Stimulated activated CD8-positive, alpha-beta memory T cell treated with anti-CD3 and anti-CD28 coated beads, Interleukin-2, amount 100 ng/mL, for 48 hours (primary cell): Measurements from ENCODE around the gene COBL.

Source experiments
- DNase-seq, 2 donors: peaks; one replicate each; pipeline ENCODE4 v3.0.0-alpha.2; 2020; ENCODE audit warnings: low read depth in 2 of 2

Gene COBL

DNA sequence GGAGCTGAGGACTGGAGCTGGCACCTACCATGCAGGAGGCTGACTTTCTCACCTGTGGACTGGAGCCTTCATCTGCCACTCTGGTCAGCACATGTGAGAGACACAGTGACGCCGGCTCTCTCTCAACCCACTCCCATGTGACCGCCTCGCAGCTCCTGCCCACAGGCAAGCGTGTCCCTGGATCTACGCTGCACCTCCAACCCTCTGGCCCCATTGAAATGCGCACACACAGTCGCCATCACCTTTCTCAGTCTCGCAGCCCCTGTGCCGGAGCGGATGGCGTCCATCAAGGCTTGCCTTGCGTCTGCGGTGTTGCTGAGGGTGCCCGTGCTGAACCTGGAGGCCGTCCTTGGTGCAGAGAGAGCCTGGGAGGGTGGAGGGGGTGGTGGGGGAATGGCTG is 291.7 kb downstream of the COBL start:
- no peak for DNase-seq

DNA sequence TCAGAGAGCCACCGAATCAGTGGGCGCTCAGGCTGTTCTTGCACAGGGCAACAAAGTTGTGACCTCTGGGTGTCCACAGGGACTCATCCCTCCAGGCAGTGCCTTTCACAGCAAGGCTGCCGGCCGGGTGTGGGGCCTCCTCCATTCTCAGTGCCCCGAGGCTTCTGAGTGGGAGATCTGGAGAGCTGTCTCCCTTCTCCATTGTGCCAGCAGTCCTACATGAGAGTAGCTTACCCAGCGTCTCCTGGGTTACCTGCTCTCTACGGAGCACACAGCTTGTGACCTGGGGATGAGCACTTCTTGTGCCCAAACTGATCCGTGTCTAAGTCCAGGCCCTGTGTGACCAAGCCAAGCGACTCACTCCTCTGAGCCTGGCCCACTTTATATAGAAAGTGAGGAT is 293.1 kb downstream of the COBL start:
- no peak for DNase-seq

DNA sequence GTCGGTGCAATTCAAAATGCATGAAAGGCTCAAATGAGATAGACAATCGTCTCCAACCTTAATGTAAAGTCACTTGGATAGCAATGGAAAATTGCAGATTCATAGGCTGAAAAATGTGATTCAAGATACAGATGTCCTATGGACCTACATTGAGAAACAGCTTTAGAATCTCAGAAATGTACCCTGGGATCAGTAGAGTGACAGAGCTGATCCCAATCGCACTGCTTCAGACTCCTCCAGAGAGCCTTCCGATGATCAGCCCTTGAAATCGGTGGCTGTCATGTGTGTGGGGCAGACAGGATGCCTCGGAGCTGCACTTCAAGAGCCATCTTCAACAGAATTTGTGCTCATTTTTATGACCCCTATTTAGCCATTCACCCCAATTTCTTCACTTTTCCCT is 293.8 kb downstream of the COBL start:
- DNase-seq, result no peak

DNA sequence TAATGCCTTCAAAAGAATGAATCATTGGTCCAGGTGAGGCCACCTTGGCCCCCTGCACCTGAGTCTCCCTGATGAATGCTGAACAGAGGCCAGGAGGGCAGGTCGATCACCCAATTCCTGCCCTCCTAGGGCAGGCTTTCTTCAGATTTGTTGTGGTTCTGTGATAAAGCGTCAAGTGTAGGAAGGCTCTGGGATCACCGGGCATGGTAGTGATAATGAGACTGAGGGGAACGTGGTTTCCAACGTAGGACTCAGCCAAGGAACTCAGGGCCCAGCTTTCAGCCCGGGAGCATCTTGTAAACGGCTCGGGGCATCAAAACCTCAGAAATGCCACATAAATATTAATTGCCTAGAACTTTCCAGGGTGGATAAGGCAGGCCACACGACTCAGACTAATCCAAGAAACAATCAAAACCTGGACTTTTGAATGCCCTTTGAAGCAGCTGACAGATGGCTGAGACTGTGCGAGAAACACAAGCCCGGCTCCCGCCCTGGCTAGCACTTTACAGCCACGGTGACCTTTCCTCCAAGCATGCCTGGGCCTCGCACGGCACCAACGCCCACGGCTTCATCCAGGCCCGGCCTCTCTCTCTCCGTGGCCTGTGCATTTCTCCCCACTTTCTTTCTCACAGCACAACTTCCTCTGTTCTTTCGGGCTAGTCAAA is 294.6 kb downstream of the COBL start:
- no peak for DNase-seq

DNA sequence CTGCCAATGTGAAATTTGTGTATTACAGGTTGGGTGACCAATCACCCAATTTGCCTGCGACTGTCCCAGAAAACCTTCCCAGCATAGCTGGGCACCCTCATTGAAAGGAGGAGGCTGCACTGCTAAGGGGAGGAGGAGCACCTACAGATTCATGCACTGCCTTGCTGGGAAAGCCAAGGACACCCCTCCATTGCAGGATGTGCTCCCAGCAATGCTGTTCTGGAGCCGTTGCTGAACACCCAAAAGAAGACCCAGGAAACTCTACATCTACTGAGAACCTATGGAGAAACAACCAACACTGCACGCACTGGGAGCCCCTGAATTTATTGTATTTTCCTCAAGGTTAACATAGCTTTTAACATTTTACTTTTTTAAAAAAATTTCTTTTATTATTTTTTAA is 295.7 kb downstream of the COBL start:
- no peak for DNase-seq

DNA sequence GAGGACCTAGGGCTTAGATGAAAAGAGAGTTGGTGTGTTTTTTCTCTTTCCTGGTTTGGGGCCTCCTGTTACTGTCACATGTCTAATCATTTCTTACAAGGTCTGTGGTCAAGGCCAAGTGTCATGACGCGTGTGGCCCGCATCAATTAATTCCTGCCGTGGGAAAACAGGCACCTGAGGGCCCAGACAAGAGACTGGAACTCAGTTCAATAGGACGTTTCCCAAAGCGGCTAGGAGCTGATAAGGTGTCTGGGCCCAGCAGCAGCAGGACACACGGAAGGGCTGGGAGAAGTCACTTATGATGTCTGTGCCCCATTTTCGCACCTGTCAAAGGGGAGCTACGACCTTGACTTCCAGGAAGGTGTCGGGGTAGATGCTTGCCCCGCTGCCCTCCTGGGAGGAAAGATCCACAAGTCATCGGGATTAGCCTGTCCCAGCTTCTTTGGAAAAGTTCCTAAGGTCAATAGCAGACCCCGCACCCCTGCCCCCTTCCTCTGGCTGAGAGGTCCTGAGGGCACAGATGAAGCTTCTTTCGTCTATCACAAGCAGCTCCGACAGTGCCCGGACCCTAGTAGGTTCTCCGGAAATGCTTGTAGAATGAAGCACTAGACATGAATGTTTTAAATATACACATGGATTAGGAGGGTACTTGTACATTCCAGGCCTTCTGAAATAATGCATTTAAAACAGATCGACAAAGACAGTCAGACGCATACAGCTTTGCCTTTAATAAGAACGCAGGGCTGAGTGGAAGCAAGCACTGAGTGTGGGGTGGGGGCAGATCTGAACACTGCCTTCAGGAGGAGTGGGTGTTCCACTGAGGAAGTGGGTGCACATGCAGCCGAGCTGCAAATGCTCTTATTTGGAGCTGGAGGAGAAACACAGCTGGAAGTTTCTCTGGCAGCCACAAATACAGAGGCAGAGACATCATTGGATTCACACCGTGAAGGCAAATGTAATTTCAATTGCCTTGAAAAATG is 296.4 kb downstream of the COBL start:
- DNase-seq, result no peak

DNA sequence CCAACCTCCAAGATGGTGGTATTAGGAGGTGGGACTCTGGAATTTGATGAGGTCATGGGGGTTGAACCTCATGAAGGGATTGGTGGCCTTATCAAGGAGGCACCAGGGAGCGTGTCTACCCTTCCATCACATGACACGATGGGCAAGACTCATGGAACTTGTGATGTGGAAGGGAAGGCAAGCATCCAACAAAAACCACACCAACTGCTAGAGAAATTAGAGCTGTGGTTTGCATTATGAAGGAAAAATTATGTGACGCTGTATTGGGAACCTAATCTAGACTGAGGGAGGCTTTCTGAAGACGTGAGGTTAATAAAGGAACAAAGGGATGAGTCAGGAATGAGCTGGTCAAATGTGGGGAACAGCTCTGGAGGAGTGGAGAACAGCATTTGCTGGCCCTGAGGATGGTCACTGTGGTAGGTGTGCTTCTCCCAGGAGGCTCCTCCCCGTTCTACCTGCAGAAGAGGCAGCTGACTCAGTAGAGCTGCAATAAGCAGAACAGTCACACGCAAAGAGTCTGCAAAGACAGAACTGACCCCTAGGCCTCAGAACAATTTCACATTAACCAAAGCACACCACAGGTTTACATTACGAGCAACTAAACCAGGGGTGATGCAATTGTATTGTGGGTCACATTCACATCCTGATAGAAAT is 297.3 kb downstream of the COBL start:
- no peak for DNase-seq

DNA sequence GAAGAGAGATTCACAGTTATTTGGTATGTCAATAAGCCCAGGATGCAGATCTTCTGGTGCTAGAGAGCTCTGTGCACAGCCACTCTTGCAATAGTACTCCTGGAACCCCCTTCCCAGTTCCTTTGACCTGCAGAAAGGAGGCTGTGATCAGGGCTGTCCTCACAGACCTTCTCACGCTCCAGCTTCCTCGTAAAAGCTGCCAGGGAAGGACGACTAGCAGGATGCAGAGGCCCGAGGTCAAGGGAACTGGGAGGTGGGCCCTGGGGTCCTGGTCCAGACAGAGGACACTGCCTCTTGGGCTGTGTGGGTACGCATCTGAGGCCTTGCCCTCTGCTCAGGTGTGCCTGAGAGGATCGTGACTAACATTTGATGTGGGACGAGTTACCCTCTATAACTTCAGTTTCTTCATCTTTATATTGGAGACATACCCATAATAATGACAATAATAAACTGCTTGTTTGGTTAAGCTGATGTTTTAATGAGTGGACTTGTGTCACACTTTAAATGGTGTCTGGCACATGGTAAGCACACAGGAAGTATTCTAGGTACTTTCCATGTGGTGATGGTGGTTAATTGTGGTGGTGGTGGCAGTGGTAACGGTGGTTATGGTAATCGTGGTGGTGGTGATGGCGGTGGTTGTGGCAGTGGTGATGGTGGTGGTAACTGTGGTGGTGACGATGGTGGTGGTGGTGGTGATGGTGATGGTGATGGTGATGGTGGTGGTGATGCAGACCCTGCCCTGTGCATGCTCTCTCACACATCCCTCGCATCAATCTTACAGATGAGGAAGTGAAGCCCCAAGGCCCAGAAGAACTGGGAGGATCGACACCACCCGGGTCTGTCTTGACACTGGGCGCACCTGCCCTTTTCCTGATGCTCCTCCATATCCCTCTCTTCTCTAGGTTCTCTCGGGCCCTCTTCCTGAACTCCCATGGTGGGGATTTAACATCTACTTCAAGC is 298.8 kb downstream of the COBL start:
- no peak for DNase-seq

DNA sequence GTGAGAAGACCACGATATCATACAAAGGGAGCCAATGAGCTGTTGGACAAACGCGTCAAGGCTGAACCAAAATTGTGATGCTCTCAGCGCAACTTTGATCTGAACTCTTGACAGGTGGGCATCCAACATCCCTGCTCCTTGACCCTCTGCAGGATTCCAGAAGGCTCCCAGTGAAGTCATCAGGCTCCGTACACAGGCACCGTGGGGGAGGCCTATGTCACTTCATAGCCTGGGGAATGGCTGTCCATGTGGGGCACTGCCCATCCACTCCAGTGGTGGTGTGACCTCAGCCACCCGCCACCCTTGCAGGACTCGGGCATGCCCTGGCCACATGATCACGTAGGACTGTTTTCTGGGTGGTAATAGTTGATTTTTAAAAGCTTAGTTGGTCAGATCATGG is 300.1 kb downstream of the COBL start:
- no peak for DNase-seq

DNA sequence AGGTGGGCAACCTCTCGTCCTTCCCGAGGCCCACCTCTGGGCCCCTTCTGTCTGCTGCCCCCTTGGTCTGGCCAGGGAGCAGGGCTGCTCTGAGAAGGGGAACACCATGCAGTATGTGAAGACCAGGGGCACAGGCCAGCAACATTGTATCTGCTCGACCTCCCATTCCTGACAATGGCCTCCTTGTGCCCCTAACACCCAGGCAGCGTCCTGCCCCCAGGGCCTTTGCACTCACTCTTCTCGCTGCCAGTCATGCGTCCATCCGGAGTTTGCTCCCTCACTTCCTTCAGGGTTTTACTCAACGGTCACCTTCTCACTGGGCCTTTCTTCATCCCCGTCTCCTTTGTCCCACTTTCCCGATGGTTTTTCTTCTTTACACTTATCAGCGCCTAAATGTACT is 301.0 kb downstream of the COBL start:
- no peak for DNase-seq

DNA sequence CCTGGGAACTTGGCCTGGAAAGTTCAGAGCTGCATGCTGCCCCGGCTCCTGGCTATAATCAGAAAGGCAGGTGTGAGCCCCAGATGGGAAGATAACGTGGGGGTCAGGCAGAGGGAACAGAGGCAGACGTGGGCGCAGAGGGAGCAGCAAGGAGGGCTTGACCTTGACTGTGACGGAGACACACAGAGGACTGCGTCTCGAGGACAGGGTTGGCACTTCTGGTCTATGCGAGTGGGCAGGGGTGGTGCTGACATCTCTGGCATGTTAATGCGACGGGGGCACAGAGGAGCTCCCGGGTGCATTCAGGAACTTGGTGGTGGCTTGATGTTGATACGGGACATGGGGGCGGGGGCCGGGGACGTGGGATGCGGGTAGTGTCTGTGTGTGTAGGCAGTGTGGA is 301.8 kb downstream of the COBL start:
- no peak for DNase-seq

DNA sequence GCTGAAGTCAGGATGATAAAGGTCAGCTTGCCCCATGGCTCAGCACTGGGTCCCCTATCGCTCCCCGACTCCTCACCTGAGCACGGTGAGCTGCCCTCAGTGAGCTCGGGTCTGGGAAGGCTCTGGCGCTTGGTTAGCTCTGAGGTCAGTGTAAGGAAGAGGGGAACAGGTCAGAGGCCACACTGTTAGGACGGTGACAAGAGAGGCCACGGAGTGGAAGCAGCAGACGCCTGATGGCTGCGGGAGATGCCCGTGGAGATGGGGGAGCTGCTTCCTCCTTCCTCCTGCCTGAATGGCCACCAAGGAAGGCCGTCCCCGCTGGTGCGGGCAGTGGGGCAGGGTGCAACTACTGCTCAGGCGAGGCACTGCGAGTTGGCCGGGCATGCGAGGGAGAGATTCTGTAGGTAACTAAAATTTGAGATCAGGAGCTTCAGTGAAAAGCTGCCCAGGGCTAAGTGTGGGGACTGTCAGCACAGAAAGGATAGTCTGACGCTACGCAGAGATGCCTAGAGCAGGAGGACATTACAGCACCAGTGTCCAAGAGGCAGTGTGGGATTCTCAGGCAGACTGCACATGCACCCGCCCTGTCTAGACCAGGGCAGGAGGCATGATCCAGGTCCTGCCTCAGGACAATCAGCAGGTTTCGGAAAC is 302.6 kb downstream of the COBL start:
- DNase-seq, result no peak

DNA sequence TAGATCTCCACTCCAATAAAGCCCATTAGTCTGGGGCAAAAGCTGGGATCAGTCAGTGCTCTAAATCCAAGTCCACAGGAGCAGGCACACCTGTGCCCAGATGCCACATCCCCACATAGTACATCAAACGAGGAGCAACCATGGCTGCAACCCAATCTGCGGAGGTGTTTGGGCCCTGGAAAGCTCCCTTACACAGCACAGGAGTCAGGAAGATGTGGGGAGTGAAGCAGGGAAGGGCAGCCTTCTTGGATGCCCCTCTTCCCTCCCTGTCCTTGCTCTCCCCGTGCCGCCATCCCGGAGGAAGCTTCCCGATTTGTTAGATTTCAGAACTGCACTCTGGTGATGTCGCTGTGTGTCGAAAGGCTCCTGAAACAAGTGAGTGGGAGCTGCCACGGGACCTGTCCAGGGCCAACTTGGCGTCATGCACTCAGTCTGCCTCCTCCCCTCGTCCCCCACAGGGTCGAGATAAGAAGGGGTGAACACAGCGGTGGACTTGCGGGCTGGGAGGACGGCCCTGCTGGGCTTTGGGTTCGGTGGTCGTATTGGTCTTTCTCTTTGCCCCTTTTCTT is 303.3 kb downstream of the COBL start:
- no peak for DNase-seq

DNA sequence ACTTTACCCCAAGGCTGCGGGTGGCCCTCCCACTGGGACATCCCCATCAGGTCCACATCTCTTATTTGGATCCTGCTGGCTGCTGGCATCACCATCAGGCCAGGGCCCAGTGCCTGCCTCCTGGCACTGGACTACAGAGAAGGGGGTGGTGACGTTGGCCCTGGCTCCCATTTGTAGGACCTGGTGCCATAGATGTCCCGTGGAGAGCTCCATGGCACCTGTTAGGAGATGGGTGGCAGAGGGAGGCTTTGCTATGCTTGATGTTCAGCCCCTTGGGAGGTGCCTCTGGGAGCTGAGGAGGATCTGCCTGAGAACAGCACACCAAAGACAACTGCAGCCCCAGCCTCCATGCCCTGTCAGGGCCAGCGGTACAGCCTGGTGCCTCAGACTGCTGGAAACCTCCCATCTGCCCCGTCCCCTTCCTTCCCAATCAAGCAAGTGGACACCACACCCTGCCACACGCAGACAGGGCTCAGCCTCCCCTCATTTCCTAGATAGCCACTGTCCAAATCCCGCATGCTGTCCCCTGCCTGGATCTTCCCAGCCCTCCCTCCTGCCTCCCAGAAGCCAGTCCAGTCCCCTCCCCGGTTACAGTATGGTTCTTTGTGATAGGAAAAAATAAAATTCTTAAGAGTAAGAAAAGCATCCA is 303.9 kb downstream of the COBL start:
- no peak for DNase-seq

DNA sequence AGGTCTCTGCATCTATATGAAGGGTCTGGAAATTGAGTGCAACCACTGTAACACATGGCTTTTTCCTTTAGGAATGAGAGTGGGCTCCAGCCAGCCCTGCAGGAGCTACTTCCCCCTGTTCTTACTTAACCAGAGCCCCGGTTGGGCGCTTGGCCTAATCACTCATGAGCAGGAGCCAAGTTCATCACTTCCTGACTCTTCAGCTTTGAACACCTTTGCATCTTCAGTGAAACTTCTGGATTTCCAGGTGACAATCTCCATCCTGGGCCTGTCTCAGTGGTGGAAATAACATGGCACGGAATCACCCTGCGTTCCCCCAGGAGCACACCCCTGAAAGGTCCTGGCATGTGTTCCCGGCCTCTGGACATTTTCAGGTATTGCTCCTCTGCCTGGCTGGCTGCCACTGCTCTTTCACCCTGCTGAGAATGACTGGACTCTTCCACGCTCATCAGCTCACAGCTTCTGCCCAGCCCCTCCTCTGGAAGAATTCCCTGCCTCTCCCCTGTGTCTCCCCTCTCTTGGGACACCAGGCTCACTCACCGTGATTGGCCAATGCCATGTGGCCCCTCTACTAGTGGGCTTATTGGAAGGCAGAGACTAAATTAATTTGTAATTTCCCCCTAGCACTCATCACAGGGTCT is 304.8 kb downstream of the COBL start:
- no peak for DNase-seq

DNA sequence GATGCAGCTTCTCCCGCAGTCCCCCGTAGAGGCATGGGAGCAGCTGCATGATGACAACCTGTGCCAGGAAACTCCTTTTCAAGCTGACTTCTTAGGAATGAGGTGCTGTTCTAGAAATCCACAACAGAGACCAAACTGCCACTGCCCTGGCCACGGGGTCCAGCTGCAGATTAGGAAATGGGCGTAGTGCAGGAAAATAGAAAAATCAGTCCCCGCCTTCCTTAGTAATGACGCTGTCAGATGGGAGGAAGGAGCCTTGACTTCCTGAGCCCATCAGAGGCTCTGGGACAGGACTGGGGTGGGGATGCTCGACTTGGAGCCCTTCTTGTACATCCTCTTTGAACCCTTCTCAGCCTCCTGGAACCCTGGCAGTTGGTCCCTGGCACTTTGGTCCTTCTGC is 306.1 kb downstream of the COBL start:
- no peak for DNase-seq

DNA sequence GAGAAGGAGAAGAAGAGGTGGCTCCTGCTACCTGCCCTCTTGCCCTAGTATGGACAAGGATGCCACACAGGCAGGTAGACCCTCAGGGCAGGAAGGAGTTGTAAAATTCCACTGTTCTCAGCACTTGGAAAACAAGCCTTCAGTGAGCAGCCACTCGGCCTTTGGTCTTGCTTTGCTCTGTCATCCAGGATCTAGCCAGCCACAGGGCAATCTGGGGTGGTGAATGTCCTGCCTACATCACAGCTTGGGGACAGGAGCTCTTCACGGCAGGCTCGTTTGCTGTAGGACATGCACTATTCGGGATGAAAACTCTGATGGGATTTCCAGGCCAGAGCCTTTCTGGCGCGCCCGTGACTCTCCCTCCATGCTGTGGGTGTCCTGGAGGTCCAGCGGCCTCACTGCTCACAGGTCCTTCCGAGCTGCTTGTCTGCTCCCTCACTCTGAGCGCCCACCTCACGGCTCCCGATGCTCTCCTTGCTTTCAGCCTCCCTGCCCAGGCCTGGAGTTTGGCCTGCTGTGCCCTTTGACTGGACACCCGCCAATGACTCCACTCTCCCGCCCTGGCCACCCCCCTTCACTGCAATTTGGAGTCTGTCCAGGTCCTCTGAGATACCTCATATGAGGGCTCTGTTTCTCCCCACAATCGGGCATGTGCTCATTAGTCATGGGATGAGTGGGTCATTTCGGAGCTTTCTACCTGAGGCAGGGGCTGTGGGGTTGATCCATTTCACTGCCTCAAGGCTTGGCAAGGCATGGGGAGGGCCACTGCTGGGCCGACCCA is 306.7 kb downstream of the COBL start:
- DNase-seq, result no peak

DNA sequence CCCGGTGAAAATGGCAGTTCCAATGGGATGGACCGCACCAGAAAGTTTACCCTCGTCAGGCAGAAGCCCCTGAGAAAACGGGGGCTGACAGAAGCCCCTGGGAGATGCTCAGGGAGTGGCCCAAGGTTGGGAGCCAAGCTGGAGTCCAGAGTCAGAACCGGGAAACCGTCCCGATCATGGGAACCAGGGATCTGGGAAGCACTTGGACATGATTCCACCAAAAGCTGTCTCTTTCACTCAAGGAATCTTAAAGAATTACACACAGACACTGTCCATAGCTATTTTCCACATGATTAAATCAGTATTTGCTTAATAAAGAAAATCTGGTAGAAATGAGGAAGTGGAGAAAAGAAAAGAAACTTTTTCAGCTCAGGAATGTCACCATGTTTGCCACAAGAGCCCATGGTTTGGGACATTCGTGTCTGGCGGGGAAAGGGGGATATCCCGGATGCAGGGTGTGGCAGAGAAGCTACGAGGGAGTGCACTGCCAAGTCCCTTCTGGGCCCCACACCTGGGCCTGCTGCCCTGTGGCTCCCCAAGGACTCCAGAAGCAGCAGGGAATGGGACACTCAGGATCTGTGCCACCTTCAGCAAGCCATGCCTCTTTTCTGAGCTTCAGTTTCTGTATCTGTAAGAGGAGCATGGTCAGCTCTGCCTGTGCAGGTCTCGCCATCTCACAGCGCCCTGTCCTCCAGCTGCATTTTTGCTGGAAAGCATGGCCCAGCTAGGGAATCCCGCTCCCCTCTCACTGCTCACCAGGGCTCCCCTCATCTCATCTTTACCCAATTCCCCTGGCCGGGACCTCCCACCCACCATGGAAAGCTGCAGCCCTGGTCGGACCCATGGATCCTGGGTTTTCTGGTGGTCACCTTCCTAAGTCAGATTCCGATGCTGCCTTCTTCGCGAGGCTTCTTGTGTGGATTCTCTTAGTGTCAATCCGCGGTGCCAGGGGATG is 308.8 kb downstream of the COBL start:
- no peak for DNase-seq
